SU-DHL-6 (cell line): ENCODE measurements around the gene DHFR.

Experiments
- EZH2phosphoT487 ChIP-seq: fragments of 200-600 bp; sonication (generic), shearing (Covaris generic); conservative IDR thresholded peaks from 2 replicates; pipeline ENCODE4 v1.6.1; 2018; ENCODE audit warnings: mild to moderate bottlenecking, antibody characterized with exemption, low read length, moderate library complexity, mixed read lengths
- TF ChIP-seq, protein P1 (sequence below): fragments of 200-600 bp; sonication (generic); IDR thresholded peaks from one replicate; pipeline ENCODE4 v1.5.1; 2017; ENCODE audit warnings: antibody characterized with exemption, mild to moderate bottlenecking, low read length, moderate library complexity; ENCODE audit not compliant: insufficient read depth, poor library complexity, severe bottlenecking

DNA sequence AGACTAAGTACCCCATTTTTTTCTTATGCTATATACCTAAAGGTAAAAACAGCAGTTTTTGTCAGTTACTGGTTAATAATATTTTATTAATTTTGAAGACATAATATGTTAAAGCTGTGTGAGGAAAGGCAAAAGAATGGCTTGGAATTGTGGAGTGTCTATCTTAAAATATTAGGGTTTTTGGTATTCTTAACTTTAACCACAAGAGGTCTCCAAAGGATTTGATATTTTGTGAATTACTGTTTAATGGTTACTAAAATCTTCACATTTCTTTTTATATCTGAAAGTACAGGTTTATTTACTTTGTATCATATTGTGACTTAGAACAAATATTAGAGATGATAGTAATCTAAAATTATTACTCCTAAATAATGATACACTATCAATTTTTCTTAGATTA, 32.0 kb upstream of the DHFR start:
- no peak for TF ChIP-seq EZH2phosphoT487
- TF ChIP-seq, protein P1, sequence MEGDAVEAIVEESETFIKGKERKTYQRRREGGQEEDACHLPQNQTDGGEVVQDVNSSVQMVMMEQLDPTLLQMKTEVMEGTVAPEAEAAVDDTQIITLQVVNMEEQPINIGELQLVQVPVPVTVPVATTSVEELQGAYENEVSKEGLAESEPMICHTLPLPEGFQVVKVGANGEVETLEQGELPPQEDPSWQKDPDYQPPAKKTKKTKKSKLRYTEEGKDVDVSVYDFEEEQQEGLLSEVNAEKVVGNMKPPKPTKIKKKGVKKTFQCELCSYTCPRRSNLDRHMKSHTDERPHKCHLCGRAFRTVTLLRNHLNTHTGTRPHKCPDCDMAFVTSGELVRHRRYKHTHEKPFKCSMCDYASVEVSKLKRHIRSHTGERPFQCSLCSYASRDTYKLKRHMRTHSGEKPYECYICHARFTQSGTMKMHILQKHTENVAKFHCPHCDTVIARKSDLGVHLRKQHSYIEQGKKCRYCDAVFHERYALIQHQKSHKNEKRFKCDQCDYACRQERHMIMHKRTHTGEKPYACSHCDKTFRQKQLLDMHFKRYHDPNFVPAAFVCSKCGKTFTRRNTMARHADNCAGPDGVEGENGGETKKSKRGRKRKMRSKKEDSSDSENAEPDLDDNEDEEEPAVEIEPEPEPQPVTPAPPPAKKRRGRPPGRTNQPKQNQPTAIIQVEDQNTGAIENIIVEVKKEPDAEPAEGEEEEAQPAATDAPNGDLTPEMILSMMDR: peak; percentile 11
